ENCODE measurements around the gene COL25A1. TPM values are rescaled to one million over a fixed set of nuclear protein-coding genes. Genes with fewer than 3 reads are reported as not detected.

COL25A1 gene
- polyA plus RNA-seq, 2 of the 4 experiments (the other 2 are of a cell fraction) = not detected

DNA sequence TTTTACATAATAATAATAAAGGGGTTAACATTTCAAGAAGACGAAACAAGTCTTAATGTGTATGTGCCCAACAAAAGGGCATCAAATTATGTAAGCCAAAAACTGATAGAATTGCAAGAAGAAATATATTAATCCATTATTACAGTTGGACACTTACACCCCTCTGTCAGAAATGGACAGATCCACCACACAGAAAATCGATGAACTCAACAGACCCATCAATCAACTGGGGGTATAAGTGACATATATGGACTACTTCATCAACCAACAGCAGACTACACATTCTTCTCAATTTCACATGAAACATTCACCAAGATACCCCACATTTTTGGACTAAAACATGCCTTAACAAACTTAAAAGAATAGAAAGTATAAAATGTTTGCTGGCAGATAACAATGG is 183.8 kb downstream of the COL25A1 start:
- no peak for FAIRE-seq
- TF ChIP-seq CBX2 (IDR thresholded peaks at IDR 0.05; ENCODE audit: borderline replicate concordance, low read depth) (no peak), TFCP2L1 (CRISPR knock-in tag; IDR thresholded peaks at IDR 0.05) (no peak), PBX3 (IDR thresholded peaks at IDR 0.05) (no peak), RFX5 (IDR thresholded peaks at IDR 0.05) (no peak), FOXS1 (CRISPR knock-in tag; IDR thresholded peaks at IDR 0.05) (no peak), ESRRA (IDR thresholded peaks at IDR 0.05; ENCODE audit: borderline replicate concordance, low read length) (no peak), POLR2AphosphoS2 (conservative IDR thresholded peaks at IDR 0.05; ENCODE audit: low read length) (no peak), ZC3H11A (IDR thresholded peaks at IDR 0.05) (no peak), CEBPB (IDR thresholded peaks at IDR 0.05) (no peak), HDAC2 (IDR thresholded peaks at IDR 0.05) (no peak), MAZ (IDR thresholded peaks at IDR 0.05; ENCODE audit: borderline replicate concordance, low read depth, low read length) (no peak), HMGXB4 (CRISPR knock-in tag; IDR thresholded peaks at IDR 0.05; ENCODE audit: borderline replicate concordance) (no peak), CHD4 (IDR thresholded peaks at IDR 0.05; ENCODE audit: borderline replicate concordance) (no peak), EHMT2 (IDR thresholded peaks at IDR 0.05; ENCODE audit: low read depth) (no peak), HES2 (IDR thresholded peaks at IDR 0.05) (no peak)
- TF ChIP-seq, protein P1, sequence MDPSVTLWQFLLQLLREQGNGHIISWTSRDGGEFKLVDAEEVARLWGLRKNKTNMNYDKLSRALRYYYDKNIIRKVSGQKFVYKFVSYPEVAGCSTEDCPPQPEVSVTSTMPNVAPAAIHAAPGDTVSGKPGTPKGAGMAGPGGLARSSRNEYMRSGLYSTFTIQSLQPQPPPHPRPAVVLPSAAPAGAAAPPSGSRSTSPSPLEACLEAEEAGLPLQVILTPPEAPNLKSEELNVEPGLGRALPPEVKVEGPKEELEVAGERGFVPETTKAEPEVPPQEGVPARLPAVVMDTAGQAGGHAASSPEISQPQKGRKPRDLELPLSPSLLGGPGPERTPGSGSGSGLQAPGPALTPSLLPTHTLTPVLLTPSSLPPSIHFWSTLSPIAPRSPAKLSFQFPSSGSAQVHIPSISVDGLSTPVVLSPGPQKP (IDR thresholded peaks at IDR 0.05; ENCODE audit: low read depth, low read length) = no peak
- ATAC-seq = no peak
- no peak overlapping the region for H3K27ac ChIP-seq
- WGBS (ENCODE audit: missing lambda C conversion rate) = 0% methylated on average over 2 of the region's 2 CpGs
- no peak overlapping the region for H3K4me3 ChIP-seq
- H3K4me1 ChIP-seq = no peaks in the 10 kb centered on the region
- no peak overlapping the region for H3K4me2 ChIP-seq
- CTCF ChIA-PET = no interaction called here
- POLR2A ChIA-PET = no interaction called here
- DNase-seq (ENCODE audit: low read depth in 1 of 2, low spot score in 1 of 2) = no peak
- no peaks in the 10 kb centered on the region for H3K9me3 ChIP-seq

- POLR2A ChIA-PET = no interaction called here
- Histone ChIP-seq H3K9me3 (no peaks in the 10 kb centered on the region), H3K4me1 (no peaks in the 10 kb centered on the region), H3K27ac (no peak overlapping the region), H3K4me2 (no peak overlapping the region), H3K4me3 (no peak overlapping the region)
- no peak for ATAC-seq
- 2% methylated on average over 3 of the region's 3 CpGs for WGBS (ENCODE audit: missing lambda C conversion rate)
- CTCF ChIA-PET = no interaction called here
- no peak for TF ChIP-seq FOXS1 (CRISPR knock-in tag; IDR thresholded peaks at IDR 0.05)
- no peak for TF ChIP-seq HOXA7 (CRISPR knock-in tag; IDR thresholded peaks at IDR 0.05)
- TF ChIP-seq TP53 (CRISPR knock-in tag; IDR thresholded peaks at IDR 0.05) = no peak
- no peak for TF ChIP-seq HOXB13 (CRISPR knock-in tag; IDR thresholded peaks at IDR 0.05; ENCODE audit: low read depth)
- no peak for TF ChIP-seq MAFK (IDR thresholded peaks at IDR 0.05; ENCODE audit: partially characterized antibody)
- TF ChIP-seq EP300 (IDR thresholded peaks at IDR 0.05) = no peak
- TF ChIP-seq CEBPB (IDR thresholded peaks at IDR 0.05) = no peak
- TF ChIP-seq TFCP2L1 (CRISPR knock-in tag; IDR thresholded peaks at IDR 0.05) = no peak
- no peak for TF ChIP-seq EHF (CRISPR knock-in tag; IDR thresholded peaks at IDR 0.05)
- no peak for TF ChIP-seq FOSB (CRISPR knock-in tag; IDR thresholded peaks at IDR 0.05)
- no peak for TF ChIP-seq HEYL (CRISPR knock-in tag; IDR thresholded peaks at IDR 0.05)
- TF ChIP-seq CHD4 (IDR thresholded peaks at IDR 0.05; ENCODE audit: borderline replicate concordance) = no peak
- TF ChIP-seq ATOH8 (CRISPR knock-in tag; IDR thresholded peaks at IDR 0.05; ENCODE audit: low read depth) = no peak
- TF ChIP-seq MYC (IDR thresholded peaks at IDR 0.05; ENCODE audit: borderline replicate concordance, low read length) = no peak
- DNase-seq (ENCODE audit: low read depth in 1 of 2, low spot score in 1 of 2) = no peak
- FAIRE-seq = no peak
Observed at GRCh38 chr4:109114501-109114900, 188.0 kb downstream of the COL25A1 start.
